ENCODE data around the gene LRRN4.
A peak's percentile ranks its signal among the peaks of the same experiment; 100 is the strongest.

LRRN4 gene

DNA sequence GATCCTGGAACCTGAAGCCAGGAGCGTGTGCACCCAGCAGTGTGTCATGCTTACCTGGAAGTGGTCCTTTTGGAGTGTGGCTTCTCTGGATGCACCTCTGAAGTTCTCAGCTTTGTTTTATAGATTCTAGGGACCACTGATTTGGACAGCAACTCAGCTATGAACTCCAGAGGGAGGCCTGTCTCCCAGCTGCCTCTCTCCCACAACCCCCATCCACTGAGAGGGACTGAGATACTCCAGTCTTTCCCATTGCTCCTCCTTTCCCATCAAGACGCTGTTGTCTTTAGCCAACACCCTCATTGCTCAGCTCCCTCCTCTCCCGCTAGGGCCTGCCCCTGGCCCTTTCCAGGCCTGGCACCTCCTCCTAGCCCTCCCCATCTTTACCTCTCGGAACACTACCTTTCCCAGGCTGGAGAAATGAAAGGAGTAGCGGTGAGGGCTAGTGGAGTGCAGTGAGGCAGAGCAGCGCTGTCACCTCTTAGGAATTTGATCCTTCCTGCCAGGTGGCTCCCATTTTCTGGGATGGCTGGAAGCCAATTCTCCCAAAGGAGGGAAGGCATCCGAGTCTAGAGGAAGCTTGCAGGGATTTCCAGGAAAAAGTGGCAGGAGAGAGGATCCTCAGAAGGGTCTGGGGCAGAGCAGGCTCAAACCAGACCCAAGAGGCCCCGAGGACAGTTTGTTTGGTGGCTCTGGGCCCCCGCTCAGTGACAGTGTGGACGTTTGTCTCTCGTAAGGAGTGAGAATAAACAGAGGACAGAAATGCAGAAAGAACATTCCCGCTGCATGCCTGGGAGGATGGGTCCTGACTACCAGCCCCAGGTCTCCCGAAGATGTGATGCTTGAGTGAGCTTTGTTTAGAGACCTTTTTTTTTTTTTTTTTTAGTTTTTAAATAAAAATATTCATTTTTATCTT is at the start of gene LRRN4:
TSS of gene LRRN4 (minus strand) at position 285 of the 913 bp plus-strand sequence. CDS start 1,261 bp downstream, outside the sequence.
- DNase-seq (ENCODE audit: low read depth): no peak

DNA sequence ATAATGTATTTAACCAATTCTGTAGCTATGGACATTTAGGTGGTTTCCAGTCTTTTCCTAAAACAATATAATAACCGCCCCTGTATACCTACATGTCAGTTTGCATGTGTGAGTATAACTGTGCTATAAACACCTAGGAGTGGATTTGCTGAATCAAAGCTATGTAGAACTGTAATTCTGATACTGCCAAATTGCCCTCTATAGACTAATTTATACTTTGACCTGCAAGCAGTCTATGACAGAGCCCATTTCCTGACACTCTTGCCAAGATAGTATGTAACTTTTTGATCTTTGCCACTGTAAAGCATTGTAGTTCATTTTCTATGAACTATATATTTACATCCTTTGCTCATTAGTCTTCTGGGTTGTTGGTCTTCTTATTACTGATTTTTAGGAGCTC is 49.4 kb upstream of the LRRN4 start:
- no peak for DNase-seq (ENCODE audit: low read depth)

DNA sequence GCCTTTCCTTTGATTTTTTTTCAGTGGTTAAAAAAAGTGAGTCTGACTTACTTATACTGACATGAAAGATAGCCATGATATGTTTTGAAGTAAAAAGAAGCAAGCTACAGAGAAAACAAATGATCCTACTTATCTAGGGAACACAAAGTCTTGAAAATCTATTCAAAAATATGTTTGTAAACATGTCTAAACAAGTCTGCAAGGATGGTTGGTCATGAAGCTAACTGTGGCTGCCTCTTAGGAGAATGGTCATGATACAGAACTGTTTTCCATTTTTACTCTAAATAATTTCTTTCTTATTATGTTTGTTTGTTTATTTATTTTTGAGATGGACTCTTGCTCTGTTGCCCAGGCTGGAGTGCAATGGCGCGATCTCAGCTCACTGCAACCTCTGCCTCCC is 47.5 kb upstream of the LRRN4 start:
- DNase-seq (ENCODE audit: low read depth): no peak

DNA sequence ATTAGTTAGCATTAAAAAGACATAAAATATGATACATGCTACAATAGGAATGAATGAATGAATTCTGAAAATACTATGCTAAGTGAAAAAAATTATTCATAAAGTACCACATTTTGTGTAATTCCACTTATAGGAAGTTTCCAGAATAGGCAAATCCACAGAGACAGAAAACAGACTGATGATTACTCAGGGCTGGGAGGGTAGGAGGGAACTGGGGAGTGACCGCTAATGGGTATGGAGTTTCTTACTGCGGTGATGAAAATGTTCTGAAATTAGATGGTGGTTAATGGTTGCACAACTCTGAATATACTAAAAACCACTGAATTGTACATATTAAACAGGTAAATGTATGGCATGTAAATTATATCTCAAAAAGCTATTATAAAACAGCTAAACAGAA is 46.4 kb upstream of the LRRN4 start:
- no peak for DNase-seq (ENCODE audit: low read depth)

DNA sequence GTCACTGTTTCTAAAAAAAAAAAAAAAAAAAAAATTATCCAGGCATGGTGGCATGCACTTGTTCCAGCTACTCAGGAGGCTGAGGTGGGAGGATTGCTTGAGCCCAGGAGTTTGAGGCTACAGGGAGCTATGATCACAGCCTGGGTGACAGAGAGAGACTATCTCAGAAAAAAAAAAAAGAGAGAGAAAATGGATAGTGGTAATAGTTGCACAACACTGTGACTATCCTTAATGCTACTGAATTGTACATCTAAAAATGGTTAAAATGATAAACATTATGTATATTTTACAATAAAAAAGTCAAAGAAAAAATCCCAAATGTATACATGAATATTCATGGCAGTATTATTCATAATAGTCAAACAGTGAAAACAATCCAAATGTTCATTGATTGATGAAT is 46.0 kb upstream of the LRRN4 start:
- DNase-seq (ENCODE audit: low read depth): no peak

DNA sequence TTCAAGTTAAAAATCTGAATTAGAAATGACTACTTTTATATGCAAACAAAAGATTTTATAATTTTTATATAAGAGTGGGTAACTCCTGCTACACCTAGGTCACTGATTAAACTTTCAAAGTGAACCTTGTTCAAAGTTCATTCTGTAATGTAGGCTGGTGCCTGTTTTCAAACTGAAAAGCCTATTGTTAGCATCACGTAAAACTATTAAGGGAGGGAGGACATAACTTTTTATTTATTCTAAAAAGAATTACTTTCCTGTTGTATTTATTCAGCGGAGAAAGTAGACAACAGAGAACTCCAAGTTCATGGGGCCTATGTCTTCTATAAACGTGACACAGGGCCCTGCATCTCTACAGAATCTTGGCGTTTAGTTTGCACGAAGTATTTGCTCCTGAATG is 41.5 kb upstream of the LRRN4 start:
- DNase-seq (ENCODE audit: low read depth): no peak

DNA sequence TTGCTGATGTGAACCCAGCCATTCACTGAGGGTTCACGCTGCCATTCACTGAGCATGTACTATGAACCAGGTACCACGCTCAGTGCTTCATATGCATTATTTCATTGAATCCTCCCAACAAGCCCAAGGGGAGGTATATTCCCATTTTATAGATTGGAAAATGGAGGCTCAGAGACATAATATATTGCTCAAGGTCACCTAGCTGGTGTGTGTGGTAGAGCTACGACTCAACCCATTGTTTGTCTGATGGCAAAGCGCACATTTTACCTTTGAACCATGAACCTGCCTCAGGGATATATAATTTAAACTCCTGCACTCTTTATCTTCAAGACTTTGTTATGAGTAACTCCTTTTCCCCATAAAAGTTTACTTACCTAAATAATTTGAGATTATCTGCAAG is 40.7 kb upstream of the LRRN4 start:
- no peak for DNase-seq (ENCODE audit: low read depth)

DNA sequence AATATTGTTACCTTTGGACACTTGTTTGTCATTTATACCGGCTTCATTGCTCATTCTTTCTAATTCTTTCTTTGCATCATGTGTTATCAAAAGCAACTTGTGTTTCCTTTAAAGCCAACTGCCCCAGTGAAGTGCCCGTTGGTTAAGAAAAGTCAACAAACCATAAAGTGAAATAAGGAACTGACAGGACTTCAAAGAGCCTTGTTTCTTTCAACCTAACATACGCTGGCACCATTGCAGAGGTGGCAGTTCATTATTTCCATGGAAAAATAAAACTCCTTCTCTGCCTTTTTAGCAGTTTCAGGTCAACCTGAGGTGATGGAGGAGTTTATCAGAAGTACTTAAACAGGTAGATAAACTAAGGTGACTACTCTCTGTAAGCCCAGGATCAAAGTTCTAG is 40.2 kb upstream of the LRRN4 start:
- no peak for DNase-seq (ENCODE audit: low read depth)

DNA sequence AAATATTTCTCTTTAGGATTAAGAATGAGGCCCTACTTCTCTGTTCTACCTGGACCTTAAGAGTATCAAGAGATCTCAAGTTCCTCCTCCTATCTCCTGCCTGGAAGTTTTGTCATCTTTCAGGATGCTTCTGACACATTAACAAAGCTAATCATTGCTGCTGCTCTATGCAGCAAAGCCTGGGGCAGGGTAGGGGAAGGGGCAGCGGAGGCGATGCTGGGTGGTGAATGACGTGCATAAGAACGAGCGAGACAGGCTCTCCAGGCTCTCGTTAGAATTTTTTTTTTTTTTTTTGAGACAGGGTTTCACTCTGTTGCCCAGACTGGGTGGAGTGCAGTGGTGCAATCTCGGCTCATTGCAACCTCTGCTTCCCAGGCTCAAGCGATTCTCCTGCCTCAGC is 37.8 kb upstream of the LRRN4 start:
- no peak for DNase-seq (ENCODE audit: low read depth)

DNA sequence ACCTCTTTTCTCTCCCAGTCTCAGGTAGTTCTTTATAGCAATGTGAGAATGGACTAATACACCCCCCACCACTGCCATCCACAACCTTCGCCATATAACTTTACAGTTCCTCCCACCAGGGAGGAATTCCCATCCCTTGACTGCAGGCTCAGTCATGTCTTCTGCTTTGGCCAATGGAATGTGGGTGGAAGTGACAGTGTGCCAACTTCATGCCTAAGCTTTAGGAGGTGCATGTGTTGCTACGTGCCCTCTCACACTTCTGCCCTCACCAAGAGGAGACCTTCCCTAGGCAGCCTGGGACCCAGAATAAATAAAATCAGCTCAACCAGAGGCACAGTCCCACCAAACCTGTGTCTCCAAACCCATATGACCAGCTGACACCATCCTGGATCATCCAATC is 33.0 kb upstream of the LRRN4 start:
- no peak for DNase-seq (ENCODE audit: low read depth)

DNA sequence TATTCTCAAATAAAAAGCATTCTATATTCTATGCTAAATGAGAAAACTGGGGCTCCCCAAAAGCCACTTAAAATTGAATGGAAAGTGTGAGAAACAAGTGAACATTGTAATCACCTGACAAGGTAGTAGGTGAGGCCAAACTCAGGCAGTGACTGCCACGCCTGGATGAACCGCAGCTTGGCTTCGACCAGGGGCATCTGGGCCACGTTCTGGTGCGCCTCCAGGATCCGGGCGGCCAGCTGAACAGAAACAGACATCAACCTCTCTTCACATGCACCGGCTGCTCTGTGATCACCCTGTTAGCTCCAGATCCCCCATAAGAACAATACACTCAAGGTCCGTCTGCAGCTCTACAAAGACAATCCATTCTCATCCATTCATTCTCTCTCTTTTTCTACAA is 30.1 kb upstream of the LRRN4 start:
- no peak for DNase-seq (ENCODE audit: low read depth)

DNA sequence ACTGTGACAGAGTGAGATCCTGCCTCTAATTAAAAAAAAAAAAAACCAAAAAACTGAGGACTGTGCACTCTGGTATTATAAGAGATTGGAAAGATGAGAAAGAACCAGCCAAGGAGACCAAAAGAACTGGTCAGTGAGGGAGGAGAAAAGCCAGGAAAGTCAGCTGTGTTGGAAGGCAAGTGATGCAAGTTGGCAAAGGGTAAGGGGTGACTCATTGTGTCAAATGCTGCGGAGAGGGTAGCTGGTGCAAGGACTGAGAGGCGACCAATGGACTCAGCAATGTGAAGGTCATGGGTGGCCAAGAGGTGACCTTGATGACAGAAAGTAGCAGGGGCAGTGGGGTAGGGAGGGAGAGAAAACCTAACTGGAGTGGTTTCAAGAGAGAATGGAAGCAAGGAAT is 27.4 kb upstream of the LRRN4 start:
- DNase-seq (ENCODE audit: low read depth): peak; percentile 58

DNA sequence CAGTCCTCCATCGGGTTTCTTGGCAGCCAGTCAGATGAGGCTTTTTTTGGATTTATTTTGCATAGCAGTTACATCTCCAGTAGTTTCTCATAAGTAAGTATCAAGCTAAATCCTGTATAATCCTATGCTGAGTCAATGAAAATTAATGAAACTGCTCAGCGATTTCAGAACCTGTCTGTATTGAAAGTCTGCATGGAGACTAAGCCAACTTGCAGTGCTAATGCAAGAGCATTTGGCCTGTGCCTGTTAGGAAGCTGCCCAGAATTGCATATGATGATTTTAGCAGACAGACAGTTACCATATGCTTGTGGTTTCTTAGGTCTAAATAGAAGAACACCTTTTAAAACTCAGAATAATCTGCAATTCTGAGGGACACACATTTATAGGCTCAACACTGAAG is 25.2 kb upstream of the LRRN4 start:
- DNase-seq (ENCODE audit: low read depth): no peak

DNA sequence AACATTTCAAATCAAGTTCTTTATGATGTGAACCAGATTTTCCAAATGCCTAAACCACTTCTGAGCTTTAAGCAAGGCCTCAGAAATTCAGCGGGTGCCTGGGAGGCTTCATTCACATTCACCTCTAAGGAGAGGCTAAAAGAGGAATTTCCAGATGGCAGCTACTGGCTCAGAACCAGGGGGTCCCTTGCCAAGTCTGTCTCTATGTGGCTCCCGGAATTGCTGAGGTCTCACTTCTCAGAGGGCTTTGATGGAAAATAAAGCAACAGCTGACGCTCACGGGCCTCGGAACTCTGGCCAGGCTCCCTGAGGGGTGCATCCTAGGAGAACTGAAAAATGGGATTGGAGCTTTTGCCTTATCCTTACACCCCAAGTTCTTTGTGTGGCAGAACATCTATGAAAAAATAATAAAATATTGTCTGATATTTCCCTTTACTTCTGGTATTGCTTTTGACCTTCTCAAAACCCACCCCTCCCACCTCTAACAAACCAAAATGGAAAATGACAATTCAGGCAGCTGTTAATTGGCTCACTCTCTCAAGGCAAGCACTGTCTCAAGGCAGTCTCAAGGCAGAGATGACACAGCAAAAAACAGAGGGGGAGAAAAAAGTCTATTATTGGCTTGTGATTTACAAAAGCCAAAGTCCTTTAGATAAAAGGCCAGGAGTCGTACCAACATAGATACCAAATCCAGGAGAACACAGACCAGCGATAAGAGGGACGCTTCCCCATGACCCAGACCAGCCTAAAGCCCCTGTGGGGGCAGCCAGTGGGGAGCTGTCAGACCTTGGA is 21.8 kb upstream of the LRRN4 start:
- DNase-seq (ENCODE audit: low read depth): no peak

DNA sequence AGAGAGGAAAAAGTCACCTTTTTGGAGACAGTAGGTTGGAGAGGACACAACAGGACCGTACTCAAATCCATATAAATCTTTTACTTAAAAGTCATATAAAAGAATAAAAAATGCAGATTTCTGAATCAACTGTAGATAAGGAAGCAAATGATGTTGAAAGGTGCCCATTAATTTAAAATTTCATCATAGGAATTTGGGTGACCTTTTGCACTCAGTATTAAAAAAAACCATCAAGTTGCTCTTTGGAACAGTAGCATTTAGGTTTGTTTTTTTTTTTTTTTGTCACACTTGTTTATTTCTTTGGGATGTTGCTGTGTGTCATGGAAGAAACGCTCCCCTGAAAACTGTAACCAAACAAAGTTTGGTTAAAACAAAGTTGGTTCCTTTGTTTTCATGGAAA is 20.9 kb upstream of the LRRN4 start:
- no peak for DNase-seq (ENCODE audit: low read depth)

DNA sequence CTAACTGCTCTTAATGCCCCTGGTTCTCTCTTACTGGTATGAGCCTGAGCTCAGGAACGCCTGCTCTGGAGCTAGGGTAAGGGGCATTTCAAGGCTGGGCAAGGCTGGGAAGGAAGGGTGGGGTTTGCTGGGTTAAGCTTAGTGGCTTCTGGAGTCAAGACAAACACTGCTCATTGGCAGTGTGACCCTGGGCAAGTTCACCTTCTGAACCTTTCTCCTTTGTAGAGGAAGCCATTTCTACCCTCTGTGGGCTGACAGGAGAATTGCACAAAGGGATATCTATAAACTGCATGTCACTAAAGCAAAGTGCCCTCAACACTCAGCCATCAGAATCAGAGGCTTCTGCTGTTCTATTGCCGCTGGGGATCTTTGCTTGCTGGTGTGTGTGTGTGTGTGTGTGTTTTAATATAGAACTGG is 20.3 kb upstream of the LRRN4 start:
- DNase-seq (ENCODE audit: low read depth): peak; percentile 25

DNA sequence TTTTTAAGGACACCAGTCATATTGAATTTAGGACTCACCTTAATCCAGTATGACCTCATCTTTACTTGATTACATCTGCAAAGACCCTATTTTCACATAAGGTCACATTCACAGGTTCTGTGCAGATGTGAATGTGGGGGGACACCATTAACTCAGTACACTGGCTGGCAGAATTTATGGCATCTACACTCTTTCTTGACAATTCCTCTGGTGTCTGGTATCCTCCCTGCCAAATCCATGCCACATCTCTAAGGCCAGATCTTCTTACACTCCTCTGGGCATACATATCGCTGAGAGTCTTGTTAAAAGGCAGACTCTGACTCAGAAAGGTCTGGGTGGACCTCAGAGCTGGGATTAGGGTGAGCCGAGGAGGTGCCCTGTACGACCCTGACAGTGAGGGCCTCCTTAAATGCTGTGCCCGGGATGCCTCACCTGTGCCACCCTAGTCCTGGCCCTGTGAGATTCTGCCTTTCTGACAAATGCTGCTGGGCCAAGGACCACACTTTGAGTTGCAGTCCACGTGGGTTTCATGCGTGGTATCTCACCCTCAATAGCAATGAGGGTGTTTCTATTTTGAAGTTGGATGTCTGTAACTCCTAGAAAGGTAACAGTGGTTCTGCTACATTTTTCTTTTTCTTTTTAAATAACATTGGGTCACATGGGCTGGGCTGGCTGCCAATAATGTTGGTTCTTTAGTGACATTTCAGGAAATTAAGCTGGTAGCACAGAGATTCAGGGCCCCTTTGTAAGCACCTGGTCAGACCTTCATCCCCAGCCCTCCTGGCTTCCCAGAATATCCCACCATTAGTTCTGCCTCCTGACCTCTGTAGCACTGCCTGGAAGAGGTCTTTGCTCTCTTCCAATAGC is 17.2 kb upstream of the LRRN4 start:
- no peak for DNase-seq (ENCODE audit: low read depth)

DNA sequence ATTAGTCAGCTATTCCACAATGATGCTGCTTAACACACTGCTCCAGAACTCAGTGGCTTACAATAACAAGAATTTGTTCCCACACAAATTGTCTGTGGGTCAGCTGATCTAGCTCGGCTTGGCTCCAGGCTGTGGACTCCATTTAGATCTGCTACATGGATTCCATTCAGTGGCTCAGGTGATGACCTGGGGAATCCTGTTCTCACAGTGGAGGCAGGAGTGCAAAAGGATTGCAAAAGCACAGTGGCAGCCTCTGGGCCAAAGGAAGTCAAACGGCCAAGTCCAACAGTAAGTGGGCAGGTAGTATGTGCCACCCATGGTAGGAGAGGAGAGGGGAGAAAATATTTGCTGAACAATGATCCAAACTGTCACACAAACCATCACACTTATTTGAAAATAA is 15.8 kb upstream of the LRRN4 start:
- no peak for DNase-seq (ENCODE audit: low read depth)

DNA sequence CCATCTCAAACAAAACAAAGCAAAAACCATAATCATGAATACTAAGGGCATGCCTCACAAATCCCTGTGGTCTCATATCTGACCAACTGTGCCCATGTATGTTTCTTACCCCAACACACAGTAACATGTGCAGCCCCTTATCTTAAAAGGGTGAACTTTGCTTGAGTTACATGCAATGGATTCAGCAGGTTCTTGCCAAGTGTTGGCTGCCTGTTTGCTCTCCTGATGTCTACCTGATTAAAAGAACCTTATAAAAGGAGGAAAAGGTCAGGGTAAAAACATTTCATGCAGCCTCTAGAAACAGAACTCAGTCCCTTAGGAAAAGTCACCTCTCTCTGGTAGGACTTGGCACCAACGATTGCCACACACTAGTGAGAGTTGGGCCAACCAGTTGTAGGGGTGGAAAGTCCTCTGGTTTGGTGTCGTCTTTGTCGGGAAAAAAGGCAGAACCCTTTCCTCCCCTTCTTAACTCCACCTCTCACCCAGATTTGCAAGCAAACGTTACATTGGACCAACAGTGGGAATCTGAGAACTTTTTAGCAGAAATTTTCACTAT is 14.0 kb upstream of the LRRN4 start:
- DNase-seq (ENCODE audit: low read depth): no peak

DNA sequence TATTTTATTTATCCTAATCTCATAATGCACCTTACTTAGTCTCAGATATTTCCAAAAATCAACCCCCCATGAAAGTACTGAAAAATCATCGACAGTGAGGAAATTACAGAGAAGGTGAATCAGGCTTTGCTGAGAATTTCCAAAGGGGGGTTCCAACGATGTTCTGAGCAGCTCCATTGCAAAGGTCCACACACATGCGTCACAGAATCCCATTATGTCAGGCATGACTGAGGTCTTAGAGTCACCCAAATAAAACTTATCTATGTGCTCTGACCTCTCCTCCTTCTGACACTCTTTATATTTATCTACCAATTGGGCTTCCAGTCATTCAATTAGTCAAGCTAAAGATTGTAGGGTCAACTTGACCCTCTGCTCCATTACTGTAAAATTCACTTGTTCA is 12.7 kb upstream of the LRRN4 start:
- no peak for DNase-seq (ENCODE audit: low read depth)

DNA sequence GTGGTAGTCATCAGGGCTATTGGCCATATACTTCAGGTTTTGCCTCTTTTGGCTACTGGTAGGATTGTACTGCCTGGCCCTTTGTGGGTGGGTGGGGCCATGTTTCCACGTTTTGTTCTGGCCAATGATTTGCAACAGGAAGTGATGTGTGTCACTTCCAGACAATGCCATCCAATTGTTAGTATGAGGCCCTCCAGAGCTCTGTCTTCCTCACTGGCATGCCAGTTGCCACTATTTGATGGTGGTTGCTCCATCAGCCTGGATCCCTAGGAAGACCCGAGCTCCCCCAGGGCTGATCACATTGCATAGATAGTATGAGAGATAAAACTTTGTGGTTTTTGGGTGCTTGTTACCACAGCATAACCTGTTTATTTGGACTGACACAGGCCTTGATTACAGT is 7.7 kb upstream of the LRRN4 start:
- no peak for DNase-seq (ENCODE audit: low read depth)

DNA sequence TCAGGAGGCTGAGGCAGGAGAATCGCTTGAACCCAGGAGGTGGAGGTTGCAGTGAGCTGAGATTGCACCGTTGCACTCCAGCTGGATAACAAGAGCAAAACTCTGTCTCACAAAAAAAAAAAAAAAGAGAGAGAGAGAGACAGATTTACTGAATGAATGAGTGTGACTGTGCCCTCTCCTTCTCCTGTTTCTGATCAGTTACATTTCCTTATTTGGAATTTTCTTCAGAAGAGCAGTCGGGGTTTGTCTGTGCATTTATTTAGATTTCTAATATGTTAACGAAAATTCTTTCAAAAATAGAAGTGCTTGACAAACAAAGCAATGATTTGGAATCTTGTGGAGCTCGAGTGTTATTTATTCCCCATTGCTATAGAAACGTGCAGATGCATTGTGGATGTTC is 6.4 kb upstream of the LRRN4 start:
- no peak for DNase-seq (ENCODE audit: low read depth)

Data from iris pigment epithelial cell (primary cell).